Embryonic facial prominence (tissue), 1 donor: ENCODE data around the gene HSPA4L.

Experiments used
- DNase-seq: peaks from one replicate; pipeline ENCODE4 v3.0.0-alpha.2; 2016; ENCODE audit errors: extremely low spot score

Gene HSPA4L

DNA sequence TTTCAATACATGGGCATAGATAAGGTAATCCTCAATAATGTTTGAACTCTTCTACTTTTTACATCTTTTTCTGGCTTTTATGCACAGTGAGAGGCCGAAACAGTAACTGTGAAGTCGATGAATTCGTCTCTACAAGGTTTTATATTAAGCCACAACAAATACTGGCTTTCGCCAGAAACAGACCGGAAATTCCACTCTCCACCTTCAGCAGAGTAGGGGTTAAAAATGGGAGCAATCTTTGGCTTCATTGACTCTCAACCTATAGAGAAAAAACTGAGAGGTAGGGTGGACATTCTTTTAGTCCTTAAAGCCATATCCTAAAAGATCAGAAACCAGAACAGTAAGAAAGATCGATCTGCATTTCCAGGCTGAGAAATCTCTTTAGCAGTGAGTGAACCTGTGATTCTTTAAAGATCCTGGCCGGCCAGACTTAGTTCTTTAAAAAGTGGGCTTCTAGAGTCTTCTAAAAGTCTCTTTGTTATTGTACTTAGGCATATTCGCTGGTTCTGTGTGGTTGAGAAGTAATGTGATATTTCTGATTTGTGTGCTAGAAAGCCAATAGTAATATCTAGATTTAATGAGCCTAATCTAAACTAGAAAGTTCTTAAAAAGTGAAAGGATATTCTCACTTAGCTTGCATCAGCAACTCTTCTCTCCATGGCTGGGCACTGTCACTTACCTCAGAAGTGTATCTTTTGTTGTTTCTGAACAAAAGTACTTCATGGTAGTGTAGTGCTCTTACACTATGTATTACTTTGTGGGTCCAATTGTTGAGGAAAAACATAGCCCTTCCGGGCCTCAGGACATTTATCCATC lies 2.0 kb downstream of the HSPA4L start:
- no peak for DNase-seq

GRCh38 chr4:127788517-127788916 lies 6.4 kb downstream of the HSPA4L start:
- no peak for DNase-seq

DNA sequence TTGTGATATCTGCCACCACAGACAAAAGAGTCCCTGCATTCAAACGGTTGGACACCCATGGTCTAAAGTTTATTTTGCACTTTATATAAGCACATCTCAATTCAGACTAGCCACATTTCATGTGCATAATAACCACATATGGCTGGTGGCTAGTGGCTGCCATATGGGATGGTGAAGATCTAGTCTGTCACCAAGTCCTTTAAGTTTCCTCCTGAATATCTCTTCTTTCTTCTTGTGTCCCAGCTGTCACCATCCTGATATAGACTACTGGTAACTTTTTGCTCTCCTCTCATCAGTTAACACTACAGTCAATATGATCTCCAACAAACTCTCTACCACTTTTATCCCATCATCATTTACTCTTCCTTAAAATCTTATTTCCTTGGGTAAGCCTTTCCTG lies 9.3 kb downstream of the HSPA4L start:
- DNase-seq: no peak

- no peak for DNase-seq
These were observed 11.4 kb downstream of the HSPA4L start for GRCh38 chr4:127793528-127793927.

GRCh38 chr4:127799711-127800110 lies 17.6 kb downstream of the HSPA4L start:
- no peak for DNase-seq

DNA sequence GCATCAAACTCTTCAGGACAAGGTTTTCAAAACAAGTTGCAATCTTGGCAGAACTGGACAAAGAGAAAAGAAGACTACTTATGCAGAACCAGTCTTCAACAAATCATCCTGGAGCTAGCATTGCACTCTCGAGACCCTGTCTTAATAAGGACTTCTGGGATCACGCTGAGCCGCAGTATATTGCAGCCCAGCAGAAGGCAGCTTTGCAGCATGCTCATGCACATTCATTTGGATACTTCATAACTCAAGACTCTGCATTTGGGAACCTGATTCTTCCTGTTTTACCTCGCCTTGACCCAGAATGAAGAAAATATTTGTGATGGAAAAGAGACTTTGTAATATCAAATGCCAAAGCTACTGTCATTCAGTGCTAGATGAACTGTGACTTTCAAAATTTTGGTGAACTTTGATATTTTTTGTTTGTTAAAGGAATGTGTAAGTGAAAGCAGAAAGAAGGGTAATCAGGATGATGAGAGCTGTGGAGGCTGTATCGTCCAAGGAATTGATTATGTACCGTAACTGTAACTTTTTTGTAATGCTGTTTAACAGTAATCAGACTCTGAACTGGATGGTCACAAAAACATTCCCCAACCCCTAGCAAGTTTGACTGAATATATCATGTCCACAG lies 27.2 kb downstream of the HSPA4L start:
- no peak for DNase-seq

GRCh38 chr4:127810551-127810950 lies 28.4 kb downstream of the HSPA4L start:
- DNase-seq: no peak

DNA sequence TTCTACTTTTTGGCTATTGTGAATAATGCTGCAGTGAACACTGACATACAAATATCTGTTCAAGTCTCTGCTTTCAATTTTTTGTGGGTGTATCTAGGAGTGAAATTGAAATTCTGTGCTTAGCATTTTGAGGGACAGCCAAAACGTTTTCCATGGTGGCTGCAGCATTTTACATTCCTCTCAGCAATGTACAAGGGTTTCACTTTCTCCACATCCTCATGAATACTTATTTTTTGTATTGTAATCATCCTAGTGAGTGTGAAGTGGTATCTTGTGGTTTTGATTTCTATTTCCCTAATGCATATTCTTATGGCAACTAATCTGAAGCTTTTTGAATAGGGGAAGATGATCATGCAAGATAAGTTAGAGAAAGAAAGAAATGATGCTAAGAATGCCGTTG lies 40.3 kb downstream of the HSPA4L start:
- DNase-seq: no peak

DNA sequence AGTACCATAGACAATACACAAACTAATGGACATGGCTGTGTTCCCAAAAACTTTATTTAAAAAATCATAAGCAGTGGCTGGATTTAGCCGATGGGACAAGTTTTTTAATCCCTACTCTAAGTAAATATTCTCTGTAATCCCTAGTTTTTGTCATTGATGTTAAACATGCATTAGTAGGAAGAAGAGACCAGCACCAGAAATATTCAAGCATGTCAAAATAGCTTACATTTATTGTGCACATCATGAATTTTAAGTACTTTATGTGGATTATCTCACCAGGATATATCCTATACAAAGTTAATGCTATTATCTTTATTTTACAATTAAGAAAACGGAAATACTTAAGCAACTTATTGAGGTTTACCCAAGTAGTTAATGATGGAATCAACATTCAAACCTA lies 46.0 kb downstream of the HSPA4L start:
- no peak for DNase-seq

DNA sequence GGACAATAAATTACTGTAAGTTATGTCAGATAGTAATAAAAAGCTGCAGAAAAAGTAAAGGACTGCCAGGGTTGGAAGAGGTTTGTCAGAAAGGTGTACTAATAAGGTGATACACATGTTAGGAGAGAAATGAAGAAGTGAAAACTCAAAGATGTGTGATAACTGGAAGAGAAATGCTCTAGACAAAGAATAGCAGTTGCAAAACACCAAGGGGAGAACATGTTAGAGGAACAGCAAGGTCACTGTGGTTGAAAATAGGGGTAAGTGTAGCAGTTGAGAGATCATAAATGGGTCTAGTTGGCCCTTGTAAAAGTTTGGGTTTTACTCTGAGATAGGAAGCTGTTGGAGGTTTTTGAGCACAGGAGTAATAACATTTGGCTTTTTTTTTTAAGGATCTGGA lies 46.9 kb downstream of the HSPA4L start:
- no peak for DNase-seq

GRCh38 chr4:127832585-127832984 lies 50.5 kb downstream of the HSPA4L start:
- DNase-seq: no peak

DNA sequence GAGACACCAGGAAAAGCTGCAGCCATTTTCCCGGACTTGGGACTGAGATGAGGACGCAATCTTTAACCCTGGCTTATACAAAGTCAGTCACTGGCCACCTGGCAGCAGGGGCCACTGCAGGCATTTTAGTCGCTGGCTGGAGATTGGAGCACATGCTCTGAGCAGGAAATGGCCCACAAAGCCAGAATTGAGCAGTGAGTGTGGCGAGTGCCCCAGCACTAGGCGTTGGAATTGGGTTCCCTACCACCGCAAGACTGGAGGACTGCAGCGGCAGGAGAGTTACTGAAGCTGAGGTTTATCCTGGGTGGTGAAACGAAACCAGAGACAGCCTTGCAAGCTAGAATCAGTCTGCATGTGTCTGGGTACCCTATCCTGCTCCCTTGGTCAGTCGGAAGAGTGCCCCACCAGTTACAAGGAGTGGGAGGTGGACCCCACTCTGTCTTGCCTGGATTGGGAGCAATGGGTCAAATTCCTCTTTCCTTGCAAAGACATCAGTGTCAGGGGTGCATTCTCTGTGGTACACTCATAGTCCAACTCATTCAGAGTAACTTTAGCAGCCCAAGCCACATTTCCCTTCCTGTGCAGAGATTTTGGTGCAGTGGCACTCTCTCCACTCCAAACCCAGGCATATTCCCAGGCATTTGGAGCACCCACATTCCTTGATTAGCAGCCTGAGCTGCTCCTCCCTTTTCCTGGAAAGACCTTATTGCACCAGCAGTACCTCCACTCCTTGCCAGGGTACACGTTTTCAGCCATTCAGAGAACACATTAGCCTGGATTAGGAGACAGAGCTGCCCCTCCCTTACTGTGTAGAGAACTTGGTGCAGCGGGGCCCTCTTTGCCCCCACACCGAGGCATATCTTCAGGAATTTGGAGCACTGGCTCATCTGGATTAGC lies 61.8 kb downstream of the HSPA4L start:
- no peak for DNase-seq

DNA sequence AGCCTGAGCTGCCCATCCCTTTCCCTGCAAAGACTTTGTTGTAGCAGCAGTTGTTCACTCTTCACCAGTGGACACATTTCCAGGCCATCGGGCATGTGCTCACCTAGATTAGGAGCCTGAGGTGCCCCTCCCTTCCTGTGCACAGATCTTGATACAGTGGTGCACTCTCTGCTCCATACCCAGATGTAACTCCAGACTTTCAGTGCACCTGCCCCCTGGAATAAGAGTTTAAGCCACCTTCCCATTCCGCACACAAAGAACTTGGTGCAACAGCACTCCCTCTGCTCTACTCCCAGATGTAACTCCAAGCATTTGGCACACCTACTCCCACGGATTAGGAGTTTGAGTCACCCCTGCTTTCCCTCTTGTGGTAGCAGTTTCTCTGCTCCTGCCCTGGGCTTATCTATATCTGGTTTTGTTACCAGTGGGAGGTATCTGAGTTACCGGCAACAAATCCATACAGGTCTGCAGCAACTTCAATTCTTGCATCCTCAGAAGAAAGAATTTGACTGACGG lies 62.5 kb downstream of the HSPA4L start:
- DNase-seq: no peak

DNA sequence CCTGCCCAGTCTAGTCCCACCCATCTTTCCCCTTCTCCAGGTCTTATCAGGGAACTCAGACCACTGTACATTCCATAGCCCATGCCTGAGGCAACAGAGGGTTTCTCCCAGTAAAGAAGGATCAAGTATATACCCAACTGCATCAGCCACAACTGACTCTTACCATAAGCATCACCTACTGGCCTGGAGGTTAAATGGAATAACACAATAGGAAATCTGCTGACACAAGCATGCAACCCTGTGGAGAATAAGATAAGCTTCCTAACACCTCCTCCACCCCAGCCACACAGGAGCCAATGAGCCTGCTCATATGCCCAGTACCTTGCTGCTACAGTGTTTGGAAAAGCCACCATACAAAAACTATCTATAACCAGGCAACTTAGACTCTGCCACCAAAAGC lies 63.9 kb downstream of the HSPA4L start:
- DNase-seq: no peak

DNA sequence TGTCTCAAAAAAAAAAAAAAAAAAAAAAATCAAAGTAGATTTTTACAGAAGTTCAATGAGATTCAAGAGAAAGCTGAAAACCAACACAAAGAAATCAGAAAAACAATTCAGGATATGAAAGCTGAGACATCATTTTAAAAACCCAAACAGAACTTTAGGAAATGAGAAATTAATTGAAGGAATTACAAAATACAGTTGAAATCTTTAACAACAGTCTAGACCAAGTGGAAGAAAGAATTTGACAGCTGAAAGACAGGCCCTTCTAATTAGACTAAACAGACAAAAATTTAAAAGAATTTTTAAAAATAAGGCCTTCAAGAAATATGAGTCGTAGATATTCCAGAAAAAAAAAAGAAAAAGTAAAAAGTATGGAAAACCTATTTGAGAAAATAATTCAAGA lies 64.6 kb downstream of the HSPA4L start:
- no peak for DNase-seq

DNA sequence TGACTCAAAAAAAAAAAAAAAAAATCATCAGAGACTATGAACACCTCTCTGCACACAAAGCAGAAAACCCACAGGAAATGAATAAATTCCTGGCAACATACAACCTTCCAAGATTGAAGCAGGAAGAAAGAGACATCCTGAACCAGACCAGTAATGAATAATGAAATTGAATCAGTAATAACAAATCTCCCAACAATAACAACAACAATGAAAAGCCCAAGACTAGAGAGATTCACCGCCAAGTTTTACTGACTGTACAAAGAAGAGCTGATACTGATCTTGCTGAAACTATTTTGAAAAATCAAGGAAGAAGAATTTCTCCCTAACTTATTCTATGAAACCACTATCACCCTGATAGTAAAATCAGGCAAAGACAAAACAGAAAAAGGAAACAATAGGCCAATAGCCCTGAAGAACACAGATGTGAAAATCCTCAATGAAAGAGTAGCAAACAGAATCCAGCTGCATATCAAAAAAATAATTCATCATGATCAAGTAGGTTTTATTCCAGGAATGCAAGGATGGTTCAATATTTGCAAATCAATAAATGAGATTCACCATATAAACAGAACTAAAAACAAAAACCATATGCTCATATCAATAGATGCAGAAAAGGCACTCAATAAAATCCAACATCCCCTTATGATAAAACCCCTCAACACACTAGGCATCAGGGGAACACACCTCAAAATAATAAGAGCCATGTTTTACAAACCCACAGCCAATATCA lies 67.5 kb downstream of the HSPA4L start:
- no peak for DNase-seq

DNA sequence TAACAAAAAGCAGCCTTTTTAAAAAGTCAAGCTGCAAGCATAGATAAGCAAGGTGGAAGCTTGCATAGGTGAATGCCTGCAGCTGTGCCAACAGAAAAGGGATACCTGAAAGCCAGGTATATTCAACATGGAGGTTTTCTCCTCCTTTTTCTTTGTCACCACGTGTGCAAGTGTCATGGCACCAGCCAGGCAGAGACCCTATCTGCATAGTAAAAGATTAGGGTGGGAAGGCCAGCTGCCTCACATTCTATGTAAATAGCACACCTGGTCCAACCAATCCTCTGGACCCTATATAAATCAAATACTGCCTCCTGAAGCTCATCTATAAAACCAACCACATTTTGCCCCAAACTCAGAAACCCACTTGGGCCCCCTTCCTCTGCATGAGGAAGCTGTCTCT lies 70.5 kb downstream of the HSPA4L start:
- DNase-seq: no peak

GRCh38 chr4:127856196-127856812 lies 74.2 kb downstream of the HSPA4L start:
- no peak for DNase-seq

DNA sequence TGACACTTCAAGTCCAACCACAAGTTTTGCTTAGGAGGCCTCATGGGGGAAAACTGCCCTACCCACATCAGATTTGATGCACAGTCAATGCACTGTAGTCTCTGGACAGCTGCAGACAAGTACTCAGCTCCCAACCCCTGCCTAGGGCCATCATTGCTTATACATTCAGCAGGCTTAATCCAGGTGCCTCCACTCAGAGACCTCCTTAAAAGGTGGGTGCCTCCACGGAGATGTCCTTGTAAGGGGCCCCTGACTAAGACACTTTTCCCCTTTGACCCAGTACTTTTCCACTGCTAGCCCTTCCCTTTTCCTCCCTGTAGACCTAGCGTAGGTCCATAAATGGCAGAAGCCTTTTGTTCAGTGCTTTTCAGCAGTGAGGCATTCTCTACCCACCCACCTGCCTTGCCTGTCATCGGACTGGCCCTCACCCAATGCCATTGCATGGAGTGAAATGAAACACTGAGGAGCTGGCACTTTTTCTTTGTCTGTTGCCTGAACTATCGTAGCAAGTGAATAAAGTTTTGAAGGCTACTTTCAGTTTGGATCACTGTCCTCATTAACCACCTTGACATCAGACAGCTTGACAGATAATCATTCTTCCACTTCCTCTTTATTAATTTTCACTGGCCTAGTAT lies 74.8 kb downstream of the HSPA4L start:
- DNase-seq: no peak

GRCh38 chr4:127857641-127858040 lies 75.5 kb downstream of the HSPA4L start:
- no peak for DNase-seq

DNA sequence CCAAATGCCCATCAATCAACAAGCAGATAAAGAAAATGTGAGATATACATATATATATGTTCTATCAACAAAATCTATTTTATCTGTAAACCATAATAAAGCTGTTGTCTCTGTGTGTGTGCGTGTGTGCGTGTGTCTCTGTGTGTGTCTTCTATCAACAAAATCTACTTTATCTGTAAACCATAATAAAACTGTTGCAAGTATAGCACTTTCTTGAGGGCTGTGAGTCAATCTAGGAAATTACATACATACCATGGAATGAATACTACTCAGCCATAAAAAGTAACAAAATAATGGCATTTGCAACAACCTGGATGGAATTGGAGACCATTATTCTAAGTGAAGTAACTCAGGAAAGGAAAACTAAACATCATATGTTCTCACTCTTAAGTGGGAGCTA lies 86.1 kb downstream of the HSPA4L start:
- DNase-seq: no peak
